ENCODE measurements around the gene CGN. TPM values are rescaled to one million over a fixed set of nuclear protein-coding genes. Genes with fewer than 3 reads are reported as not detected.
A peak's percentile ranks its signal among the peaks of the same experiment; 100 is the strongest.

CGN gene, protein sequence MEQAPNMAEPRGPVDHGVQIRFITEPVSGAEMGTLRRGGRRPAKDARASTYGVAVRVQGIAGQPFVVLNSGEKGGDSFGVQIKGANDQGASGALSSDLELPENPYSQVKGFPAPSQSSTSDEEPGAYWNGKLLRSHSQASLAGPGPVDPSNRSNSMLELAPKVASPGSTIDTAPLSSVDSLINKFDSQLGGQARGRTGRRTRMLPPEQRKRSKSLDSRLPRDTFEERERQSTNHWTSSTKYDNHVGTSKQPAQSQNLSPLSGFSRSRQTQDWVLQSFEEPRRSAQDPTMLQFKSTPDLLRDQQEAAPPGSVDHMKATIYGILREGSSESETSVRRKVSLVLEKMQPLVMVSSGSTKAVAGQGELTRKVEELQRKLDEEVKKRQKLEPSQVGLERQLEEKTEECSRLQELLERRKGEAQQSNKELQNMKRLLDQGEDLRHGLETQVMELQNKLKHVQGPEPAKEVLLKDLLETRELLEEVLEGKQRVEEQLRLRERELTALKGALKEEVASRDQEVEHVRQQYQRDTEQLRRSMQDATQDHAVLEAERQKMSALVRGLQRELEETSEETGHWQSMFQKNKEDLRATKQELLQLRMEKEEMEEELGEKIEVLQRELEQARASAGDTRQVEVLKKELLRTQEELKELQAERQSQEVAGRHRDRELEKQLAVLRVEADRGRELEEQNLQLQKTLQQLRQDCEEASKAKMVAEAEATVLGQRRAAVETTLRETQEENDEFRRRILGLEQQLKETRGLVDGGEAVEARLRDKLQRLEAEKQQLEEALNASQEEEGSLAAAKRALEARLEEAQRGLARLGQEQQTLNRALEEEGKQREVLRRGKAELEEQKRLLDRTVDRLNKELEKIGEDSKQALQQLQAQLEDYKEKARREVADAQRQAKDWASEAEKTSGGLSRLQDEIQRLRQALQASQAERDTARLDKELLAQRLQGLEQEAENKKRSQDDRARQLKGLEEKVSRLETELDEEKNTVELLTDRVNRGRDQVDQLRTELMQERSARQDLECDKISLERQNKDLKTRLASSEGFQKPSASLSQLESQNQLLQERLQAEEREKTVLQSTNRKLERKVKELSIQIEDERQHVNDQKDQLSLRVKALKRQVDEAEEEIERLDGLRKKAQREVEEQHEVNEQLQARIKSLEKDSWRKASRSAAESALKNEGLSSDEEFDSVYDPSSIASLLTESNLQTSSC
- under 1 TPM in 2 of 4 donors, not detected in 2; 0.34 to 0.78 TPM for total RNA-seq

DNA sequence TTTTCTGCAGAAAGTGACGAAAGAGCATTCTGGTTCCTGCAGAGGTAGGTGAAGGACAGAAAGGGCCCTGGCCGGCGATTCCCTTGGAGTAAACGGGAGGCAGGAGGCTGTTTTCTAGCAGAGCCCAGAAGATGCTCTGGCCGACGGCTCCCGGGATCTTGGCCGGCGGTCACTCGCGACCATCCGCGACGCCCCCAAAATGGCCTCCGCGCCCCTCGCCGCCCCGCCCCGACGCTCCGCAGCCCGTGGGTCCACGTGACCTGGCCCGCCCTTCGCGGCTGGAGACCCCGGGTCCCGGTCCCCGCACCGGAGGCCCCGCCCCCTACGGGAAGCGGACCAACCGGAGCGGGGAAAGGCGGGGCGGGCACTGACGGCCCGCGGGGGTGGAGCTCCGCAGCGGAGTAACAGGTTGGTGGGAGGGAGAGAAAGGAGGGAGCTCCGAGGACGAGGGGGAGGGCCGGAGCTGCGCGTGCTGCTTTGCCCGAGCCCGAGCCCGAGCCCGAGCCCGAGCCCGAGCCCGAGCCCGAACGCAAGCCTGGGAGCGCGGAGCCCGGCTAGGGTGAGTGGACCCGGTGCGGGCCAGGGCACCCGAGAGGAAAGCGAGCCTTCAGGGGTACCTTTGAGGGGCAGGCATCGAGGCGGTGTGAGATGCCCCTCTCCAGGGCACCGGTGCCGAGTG, at the start of gene CGN:
Gene CGN, plus strand, starts transcription at position 431 of the 679 bp plus-strand sequence. CDS start 7,133 bp downstream, outside the sequence.
- TF ChIP-seq, protein P1, sequence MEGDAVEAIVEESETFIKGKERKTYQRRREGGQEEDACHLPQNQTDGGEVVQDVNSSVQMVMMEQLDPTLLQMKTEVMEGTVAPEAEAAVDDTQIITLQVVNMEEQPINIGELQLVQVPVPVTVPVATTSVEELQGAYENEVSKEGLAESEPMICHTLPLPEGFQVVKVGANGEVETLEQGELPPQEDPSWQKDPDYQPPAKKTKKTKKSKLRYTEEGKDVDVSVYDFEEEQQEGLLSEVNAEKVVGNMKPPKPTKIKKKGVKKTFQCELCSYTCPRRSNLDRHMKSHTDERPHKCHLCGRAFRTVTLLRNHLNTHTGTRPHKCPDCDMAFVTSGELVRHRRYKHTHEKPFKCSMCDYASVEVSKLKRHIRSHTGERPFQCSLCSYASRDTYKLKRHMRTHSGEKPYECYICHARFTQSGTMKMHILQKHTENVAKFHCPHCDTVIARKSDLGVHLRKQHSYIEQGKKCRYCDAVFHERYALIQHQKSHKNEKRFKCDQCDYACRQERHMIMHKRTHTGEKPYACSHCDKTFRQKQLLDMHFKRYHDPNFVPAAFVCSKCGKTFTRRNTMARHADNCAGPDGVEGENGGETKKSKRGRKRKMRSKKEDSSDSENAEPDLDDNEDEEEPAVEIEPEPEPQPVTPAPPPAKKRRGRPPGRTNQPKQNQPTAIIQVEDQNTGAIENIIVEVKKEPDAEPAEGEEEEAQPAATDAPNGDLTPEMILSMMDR (IDR thresholded peaks at IDR 0.05 in 4 of 5, conservative IDR thresholded peaks at IDR 0.05 in 1 of 5), result no peak
- no peak for TF ChIP-seq POLR2A (IDR thresholded peaks at IDR 0.05)
- ATAC-seq, result peak; percentile 83 to 86
- peaks cover 8 to 13% of the 10 kb centered on the region in 2 donors for H3K4me1 ChIP-seq

DNA sequence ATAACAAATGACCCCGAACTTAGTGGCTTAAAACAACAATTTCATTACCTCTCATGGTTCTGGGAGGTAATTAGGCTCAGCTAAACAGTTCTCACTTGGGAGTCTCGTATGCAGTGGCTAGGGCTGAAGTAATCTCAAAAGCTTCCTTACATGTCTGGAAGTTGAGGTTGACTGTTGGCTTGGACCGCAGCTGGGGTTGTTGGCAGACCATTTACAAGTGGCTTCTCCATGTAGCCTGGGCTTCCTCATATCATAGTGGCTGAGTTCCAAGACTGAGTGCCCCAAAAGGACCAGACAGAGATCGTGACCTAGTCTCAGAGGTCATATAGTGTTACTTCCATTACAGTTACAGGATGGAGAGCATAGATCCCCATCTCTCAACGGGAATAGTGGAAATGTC, 49.5 kb upstream of the CGN start:
- Histone ChIP-seq H3K9me3 (no peaks in the 10 kb centered on the region), H3K4me1 (peaks cover 8 to 9% of the 10 kb centered on the region in 2 donors), H3K27me3 (peaks cover 0 to 2% (median 0%) of the 10 kb centered on the region in 3 donors), H3K4me3 (no peak overlapping the region), H3K36me3 (no peaks in the 10 kb centered on the region), H3K27ac (no peak overlapping the region)
- ATAC-seq (no peak), DNase-seq (no peak)
- in situ Hi-C loops (cut with MboI; ENCODE audit: low sequenced_read_pairs in 4 of 4), result loop anchor here in 1 of 4 donors (10.0 kb wide), 1 partner anchor 73 kb away; no protein-coding TSS in a partner anchor
- TF ChIP-seq, protein P1 (IDR thresholded peaks at IDR 0.05 in 4 of 5, conservative IDR thresholded peaks at IDR 0.05 in 1 of 5), result no peak
- TF ChIP-seq POLR2A (IDR thresholded peaks at IDR 0.05), result no peak
- intact Hi-C loops (cut with DNase I; ENCODE audit: low total_unique reads), result no loop called here

More for the DNA sequence above, at the start of gene CGN:
- no peaks in the 10 kb centered on the region for H3K36me3 ChIP-seq
- intact Hi-C loops (cut with DNase I; ENCODE audit: low total_unique reads) (loop anchor here (5.0 kb wide), 1 partner anchor 69 kb away; no protein-coding TSS in a partner anchor), in situ Hi-C loops (cut with MboI; ENCODE audit: low sequenced_read_pairs in 4 of 4) (no loop called here)
- DNase-seq, result peak; percentile 50 to 51
- peaks cover 11 to 32% (median 16%) of the 10 kb centered on the region in 3 donors for H3K27me3 ChIP-seq
- peak within 1 kb of the TSS; percentile 60 to 80 (median 63) for H3K4me3 ChIP-seq
- H3K9me3 ChIP-seq, result no peaks in the 10 kb centered on the region
- no peak within 1 kb of the TSS for H3K27ac ChIP-seq

DNA sequence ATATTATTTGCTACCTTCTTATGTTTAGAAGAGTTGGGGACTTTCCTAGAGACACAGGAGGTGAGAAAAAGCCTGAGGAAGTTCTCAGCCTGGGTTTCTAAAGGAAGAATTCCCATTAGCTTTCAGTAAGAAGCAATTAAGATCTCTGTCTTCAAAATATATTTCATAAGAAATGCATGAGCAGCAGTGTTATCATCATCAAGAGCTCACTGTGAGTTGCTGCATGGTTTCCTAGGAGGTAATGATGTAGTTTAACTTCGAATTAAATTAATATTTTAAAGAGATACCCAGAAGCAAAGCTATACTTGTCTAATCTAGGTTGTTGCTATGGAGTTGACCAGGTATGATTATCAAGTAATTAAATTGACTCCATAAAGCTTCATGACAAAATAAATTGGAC, 46.2 kb upstream of the CGN start:
- H3K27me3 ChIP-seq, result peaks cover 0 to 2% (median 0%) of the 10 kb centered on the region in 3 donors
- DNase-seq (no peak), ATAC-seq (no peak)
- H3K4me3 ChIP-seq, result no peak overlapping the region
- intact Hi-C loops (cut with DNase I; ENCODE audit: low total_unique reads), result no loop called here
- H3K27ac ChIP-seq, result no peak overlapping the region
- TF ChIP-seq, protein P1 (IDR thresholded peaks at IDR 0.05 in 4 of 5, conservative IDR thresholded peaks at IDR 0.05 in 1 of 5), result no peak
- no peak for TF ChIP-seq POLR2A (IDR thresholded peaks at IDR 0.05)
- no peaks in the 10 kb centered on the region for H3K36me3 ChIP-seq
- no peaks in the 10 kb centered on the region for H3K9me3 ChIP-seq
- in situ Hi-C loops (cut with MboI; ENCODE audit: low sequenced_read_pairs in 4 of 4), result loop anchor here in 1 of 4 donors (10.0 kb wide), 1 partner anchor 70 kb away; no protein-coding TSS in a partner anchor
- H3K4me1 ChIP-seq, result no peaks in the 10 kb centered on the region
